Astrocyte (in vitro differentiated cells and primary cell): ENCODE data around the gene GRID2. TPM values are rescaled to one million over a fixed set of nuclear protein-coding genes. Genes with fewer than 3 reads are reported as not detected.

Experiments used
- DNase-seq: peaks from one replicate; pipeline ENCODE4 v3.0.0-alpha.2; 2010; ENCODE audit warnings: low read depth
- FAIRE-seq: peaks from 2 replicates; lab custom pipeline; 2011; peaks lifted over from hg19 to GRCh38; lab: Jason Lieb, UNC
- H2AFZ ChIP-seq: 2 replicates; pipeline ENCODE4 v1.6.0; 2012; ENCODE audit warnings: low read depth, low read length, inconsistent platforms
- H3K27ac ChIP-seq: 2 replicates; pipeline ENCODE4 v1.5.1; 2011; ENCODE audit warnings: low read depth, low read length, inconsistent platforms
- H3K27me3 ChIP-seq: 2 replicates; pipeline ENCODE4 v1.6.0; 2011; ENCODE audit warnings: low read length, inconsistent platforms; ENCODE audit not compliant: insufficient read depth
- H3K36me3 ChIP-seq: 2 replicates; pipeline ENCODE4 v1.5.1; 2011; ENCODE audit warnings: low read length, inconsistent platforms; ENCODE audit not compliant: insufficient read depth
- H3K4me1 ChIP-seq: 2 replicates; pipeline ENCODE4 v1.5.1; 2011; ENCODE audit warnings: low read length, inconsistent platforms; ENCODE audit not compliant: insufficient read depth
- H3K4me2 ChIP-seq: 2 replicates; pipeline ENCODE4 v1.6.0; 2012; ENCODE audit warnings: low read length, inconsistent platforms
- H3K4me3 ChIP-seq: 2 replicates; pipeline ENCODE4 v1.5.1; 2011; ENCODE audit warnings: low read depth, mild to moderate bottlenecking, low read length, inconsistent platforms; ENCODE audit not compliant: insufficient read depth
- H3K79me2 ChIP-seq: 2 replicates; pipeline ENCODE4 v1.6.0; 2012; ENCODE audit warnings: mild to moderate bottlenecking, low read length, inconsistent platforms; ENCODE audit not compliant: insufficient read depth
- H3K9ac ChIP-seq: 2 replicates; pipeline ENCODE4 v1.6.0; 2012; ENCODE audit warnings: mild to moderate bottlenecking, low read length, inconsistent platforms
- H3K9me3 ChIP-seq: 2 replicates; pipeline ENCODE4 v1.5.1; 2012; ENCODE audit warnings: low read depth, mild to moderate bottlenecking, low read length, inconsistent platforms; ENCODE audit not compliant: insufficient read depth
- H4K20me1 ChIP-seq: 2 replicates; pipeline ENCODE4 v1.6.0; 2012; ENCODE audit warnings: low read length, inconsistent platforms; ENCODE audit not compliant: insufficient read depth
- H3K27ac Mint-ChIP-seq: one replicate; pipeline ENCODE4 v1.8.0; 2021; ENCODE audit warnings: mild to moderate bottlenecking, mixed read lengths; ENCODE audit not compliant: unreplicated experiment
- H3K27me3 Mint-ChIP-seq: one replicate; pipeline ENCODE4 v1.8.0; 2021; ENCODE audit warnings: low read depth, mixed read lengths; ENCODE audit not compliant: unreplicated experiment
- H3K36me3 Mint-ChIP-seq: one replicate; pipeline ENCODE4 v1.8.0; 2021; ENCODE audit warnings: low read depth, mixed read lengths; ENCODE audit not compliant: unreplicated experiment
- H3K4me1 Mint-ChIP-seq: one replicate; pipeline ENCODE4 v1.8.0; 2021; ENCODE audit warnings: low read depth, mixed read lengths; ENCODE audit not compliant: unreplicated experiment
- H3K4me3 Mint-ChIP-seq: one replicate; pipeline ENCODE4 v1.8.0; 2021; ENCODE audit warnings: mild to moderate bottlenecking, moderate library complexity, mixed read lengths; ENCODE audit not compliant: unreplicated experiment
- H3K9me3 Mint-ChIP-seq: one replicate; pipeline ENCODE4 v1.8.0; 2021; ENCODE audit warnings: mild to moderate bottlenecking, mixed read lengths; ENCODE audit not compliant: unreplicated experiment
- CTCF ChIP-seq: IDR thresholded peaks from 2 replicates; pipeline ENCODE4 v1.5.1; 2011; ENCODE audit warnings: low read depth, mild to moderate bottlenecking, inconsistent platforms, low read length, moderate library complexity; ENCODE audit not compliant: insufficient read depth
- EZH2 ChIP-seq: IDR thresholded peaks from 2 replicates; pipeline ENCODE4 v1.6.1; 2012; ENCODE audit warnings: mild to moderate bottlenecking, low read length, inconsistent platforms; ENCODE audit not compliant: insufficient read depth
- total RNA-seq: library from RNA; stranded (reverse); gene quantifications from 2 replicates; pipeline ENCODE4 v1.2.1, GENCODE V29; 2021

The GRID2 gene
- total RNA-seq, 1 donor from 2014 or later: 0.14 TPM

GRCh38 chr4:93086356-93086755, 782.6 kb downstream of the GRID2 start:
- Histone ChIP-seq H4K20me1 (no peaks in the 10 kb centered on the region), H2AFZ (no peak overlapping the region), H3K4me2 (no peak overlapping the region), H3K36me3 (no peaks in the 10 kb centered on the region), H3K9me3 (no peaks in the 10 kb centered on the region), H3K9ac (no peak overlapping the region), H3K4me1 (no peaks in the 10 kb centered on the region), H3K79me2 (no peaks in the 10 kb centered on the region), H3K27me3 (no peaks in the 10 kb centered on the region), H3K27ac (no peak overlapping the region), H3K4me3 (no peak overlapping the region)
- Mint-ChIP-seq H3K4me1 (peaks cover 2% of the 10 kb centered on the region), H3K27me3 (no peaks in the 10 kb centered on the region), H3K36me3 (no peaks in the 10 kb centered on the region), H3K27ac (no peak overlapping the region), H3K4me3 (no peak overlapping the region), H3K9me3 (no peaks in the 10 kb centered on the region)
- DNase-seq: no peak
- no peak for TF ChIP-seq EZH2
- FAIRE-seq: no peak

- Mint-ChIP-seq H3K4me1 (no peaks in the 10 kb centered on the region), H3K27me3 (no peaks in the 10 kb centered on the region), H3K36me3 (no peaks in the 10 kb centered on the region), H3K4me3 (no peak overlapping the region), H3K9me3 (no peaks in the 10 kb centered on the region), H3K27ac (no peak overlapping the region)
- no peaks in the 10 kb centered on the region for H3K79me2 ChIP-seq
- H2AFZ ChIP-seq: no peak overlapping the region
- peaks cover 2% of the 10 kb centered on the region for H3K9me3 ChIP-seq
- H3K4me2 ChIP-seq: no peak overlapping the region
- H3K9ac ChIP-seq: no peak overlapping the region
- no peaks in the 10 kb centered on the region for H3K36me3 ChIP-seq
- H3K27ac ChIP-seq: no peak overlapping the region
- FAIRE-seq (no peak), DNase-seq (no peak)
- H3K4me1 ChIP-seq: no peaks in the 10 kb centered on the region
- no peak for TF ChIP-seq EZH2
- TF ChIP-seq CTCF: no peak
- no peaks in the 10 kb centered on the region for H4K20me1 ChIP-seq
- no peaks in the 10 kb centered on the region for H3K27me3 ChIP-seq
- no peak overlapping the region for H3K4me3 ChIP-seq
Measured at GRCh38 chr4:93092765-93093164, 789.0 kb downstream of the GRID2 start.

- FAIRE-seq: no peak
- H3K36me3 Mint-ChIP-seq: no peaks in the 10 kb centered on the region
- TF ChIP-seq CTCF (no peak), EZH2 (no peak)
- no peaks in the 10 kb centered on the region for H3K9me3 Mint-ChIP-seq
- no peaks in the 10 kb centered on the region for H4K20me1 ChIP-seq
- H3K4me3 ChIP-seq: no peak overlapping the region
- no peaks in the 10 kb centered on the region for H3K9me3 ChIP-seq
- no peak overlapping the region for H2AFZ ChIP-seq
- no peak overlapping the region for H3K4me3 Mint-ChIP-seq
- H3K36me3 ChIP-seq: no peaks in the 10 kb centered on the region
- H3K79me2 ChIP-seq: no peaks in the 10 kb centered on the region
- H3K27me3 Mint-ChIP-seq: no peaks in the 10 kb centered on the region
- H3K27ac ChIP-seq: no peak overlapping the region
- H3K9ac ChIP-seq: no peak overlapping the region
- no peaks in the 10 kb centered on the region for H3K27me3 ChIP-seq
- DNase-seq: no peak
- H3K4me1 ChIP-seq: no peaks in the 10 kb centered on the region
- H3K4me1 Mint-ChIP-seq: no peaks in the 10 kb centered on the region
- no peak overlapping the region for H3K4me2 ChIP-seq
- H3K27ac Mint-ChIP-seq: no peak overlapping the region
Measured at GRCh38 chr4:93103042-93103441, 799.3 kb downstream of the GRID2 start.
